DOHH2 (cell line): ENCODE measurements around the gene EPB41L1.

Source experiments
- H3F3A ChIP-seq: fragments of 200-600 bp; sonication (generic), shearing (Covaris generic); 2 replicates; pipeline ENCODE4 v1.6.0; 2016; ENCODE audit warnings: antibody characterized with exemption, mild to moderate bottlenecking; ENCODE audit not compliant: control insufficient read depth, insufficient read depth
- H3K27ac ChIP-seq: fragments of 200-600 bp; sonication (generic); 2 replicates; pipeline ENCODE4 v1.5.1; 2014; ENCODE audit warnings: low read depth, mild to moderate bottlenecking, low read length, moderate library complexity
- H3K27me3 ChIP-seq: fragments of 200-600 bp; sonication (generic); 2 replicates; pipeline ENCODE4 v1.6.1; 2014; ENCODE audit warnings: mild to moderate bottlenecking, low read length, mixed read lengths; ENCODE audit not compliant: control insufficient read depth
- H3K36me3 ChIP-seq: fragments of 200-600 bp; sonication (generic); 2 replicates; pipeline ENCODE4 v1.6.1; 2014; ENCODE audit warnings: mild to moderate bottlenecking, low read length, moderate library complexity, mixed read lengths; ENCODE audit not compliant: control insufficient read depth
- H3K4me1 ChIP-seq: fragments of 200-600 bp; sonication (generic); 2 replicates; pipeline ENCODE4 v1.6.1; 2014; ENCODE audit warnings: mild to moderate bottlenecking, low read length, mixed read lengths; ENCODE audit not compliant: control insufficient read depth
- H3K4me2 ChIP-seq: fragments of 200-600 bp; sonication (generic); 2 replicates; pipeline ENCODE4 v1.6.0; 2014; ENCODE audit warnings: mild to moderate bottlenecking, low read length, moderate library complexity
- H3K4me3 ChIP-seq: fragments of 200-600 bp; sonication (generic); 2 replicates; pipeline ENCODE4 v1.5.1; 2014; ENCODE audit warnings: mild to moderate bottlenecking, low read length, mixed read lengths
- H3K79me2 ChIP-seq: fragments of 200-600 bp; sonication (generic); 2 replicates; pipeline ENCODE4 v1.6.1; 2014; ENCODE audit warnings: mild to moderate bottlenecking, low read length, mixed read lengths; ENCODE audit not compliant: control insufficient read depth
- H3K9me2 ChIP-seq: fragments of 200-600 bp; sonication (generic); replicated peaks from 2 replicates; pipeline ENCODE4 v1.6.1; 2014; ENCODE audit warnings: mild to moderate bottlenecking, low read length, mixed read lengths; ENCODE audit not compliant: control insufficient read depth
- H3K9me3 ChIP-seq: fragments of 200-600 bp; sonication (generic); 2 replicates; pipeline ENCODE4 v1.6.1; 2014; ENCODE audit warnings: antibody characterized with exemption, low read length, mixed read lengths; ENCODE audit not compliant: control insufficient read depth, insufficient read depth
- H4K20me1 ChIP-seq: fragments of 200-600 bp; sonication (generic); 2 replicates; pipeline ENCODE4 v1.6.0; 2014; ENCODE audit warnings: low read depth, mild to moderate bottlenecking, antibody characterized with exemption, low read length, moderate library complexity; ENCODE audit not compliant: control insufficient read depth, insufficient read depth
- CTCF ChIP-seq: fragments of 200-600 bp; sonication (generic); IDR thresholded peaks from one replicate; pipeline ENCODE4 v1.5.1; 2014; ENCODE audit warnings: antibody characterized with exemption, mild to moderate bottlenecking, low read depth, low read length; ENCODE audit not compliant: poor library complexity, severe bottlenecking
- EZH2phosphoT487 ChIP-seq: fragments of 200-600 bp; sonication (generic); IDR thresholded peaks from 2 replicates; pipeline ENCODE4 v1.6.1; 2017; ENCODE audit warnings: borderline replicate concordance, mild to moderate bottlenecking, antibody characterized with exemption, low read length, moderate library complexity, mixed read lengths

The EPB41L1 gene

DNA sequence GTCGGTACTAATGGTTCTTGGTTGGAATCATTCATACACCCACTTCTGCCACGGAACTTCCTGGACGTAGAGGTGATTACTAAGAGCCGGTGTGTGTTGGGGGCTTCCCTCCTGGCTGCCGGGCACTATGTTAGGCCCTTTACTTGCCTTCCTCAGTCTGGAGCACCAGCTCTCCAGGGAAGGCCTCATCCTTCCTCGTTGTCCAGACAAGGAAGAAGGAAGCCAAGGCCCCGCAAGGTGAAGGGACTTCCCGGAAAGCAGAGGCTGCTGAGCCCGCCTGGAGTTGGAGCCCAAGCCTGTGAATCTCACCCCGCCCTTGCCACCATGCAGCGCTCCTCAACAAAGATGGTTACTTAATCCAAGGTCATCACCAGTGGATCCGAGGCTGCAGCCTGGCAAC, 107.9 kb downstream of the EPB41L1 start:
- TF ChIP-seq EZH2phosphoT487 (no peak), CTCF (no peak)
- no peaks in the 10 kb centered on the region for H3K9me3 ChIP-seq
- H3K36me3 ChIP-seq, result no peaks in the 10 kb centered on the region
- no peaks in the 10 kb centered on the region for H3K79me2 ChIP-seq
- H3F3A ChIP-seq, result no peaks in the 10 kb centered on the region
- H3K4me3 ChIP-seq, result no peak overlapping the region
- H3K4me1 ChIP-seq, result no peaks in the 10 kb centered on the region
- no peaks in the 10 kb centered on the region for H3K9me2 ChIP-seq
- no peak overlapping the region for H3K27ac ChIP-seq
- no peaks in the 10 kb centered on the region for H4K20me1 ChIP-seq
- no peak overlapping the region for H3K4me2 ChIP-seq
- H3K27me3 ChIP-seq, result no peaks in the 10 kb centered on the region

DNA sequence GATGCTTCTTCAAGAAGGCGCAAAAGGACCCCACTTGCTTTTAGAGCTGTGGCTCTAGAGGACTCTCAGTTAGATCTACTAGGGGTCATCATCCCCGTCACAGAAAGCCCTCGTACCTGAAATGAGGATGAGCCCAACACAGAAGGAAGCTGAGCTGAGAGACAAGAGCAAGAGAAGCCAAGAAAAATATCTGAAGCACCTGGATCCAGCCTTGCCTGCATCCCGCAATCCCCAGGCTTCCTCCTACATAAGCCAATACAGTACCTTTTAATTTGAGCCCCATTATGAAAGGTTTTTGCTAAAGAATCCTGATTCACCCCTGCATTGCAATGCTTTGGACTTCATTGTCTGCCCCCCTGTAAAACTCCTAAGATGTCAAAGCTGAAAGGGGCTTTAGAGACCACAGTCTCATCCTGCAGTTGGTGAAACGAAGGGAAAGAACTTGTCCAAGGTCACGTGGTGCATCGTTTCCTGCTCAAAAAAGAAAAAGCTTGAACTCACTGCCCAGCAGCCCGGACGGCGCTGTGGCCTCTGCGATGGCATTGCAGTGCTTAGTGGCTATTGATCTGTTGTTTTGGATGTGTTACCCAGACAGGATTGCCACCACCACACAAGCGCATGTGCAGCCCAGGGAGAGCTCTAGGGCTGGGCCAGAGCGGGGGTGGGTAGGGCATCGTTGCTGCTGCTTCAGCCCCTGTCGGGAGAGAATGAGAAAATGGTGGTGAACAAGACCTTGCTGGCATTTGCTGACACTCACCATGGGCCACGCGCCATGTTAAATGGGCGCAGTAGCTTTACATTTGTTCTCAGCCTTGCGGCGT, 110.1 kb downstream of the EPB41L1 start:
- Histone ChIP-seq H3K9me2 (no peaks in the 10 kb centered on the region), H3K9me3 (no peaks in the 10 kb centered on the region), H3K79me2 (no peaks in the 10 kb centered on the region), H3K4me2 (no peak overlapping the region), H3K27ac (no peak overlapping the region), H4K20me1 (no peaks in the 10 kb centered on the region), H3K4me3 (no peak overlapping the region), H3F3A (no peaks in the 10 kb centered on the region), H3K36me3 (no peaks in the 10 kb centered on the region), H3K27me3 (no peaks in the 10 kb centered on the region), H3K4me1 (no peaks in the 10 kb centered on the region)
- TF ChIP-seq EZH2phosphoT487 (no peak), CTCF (no peak)

DNA sequence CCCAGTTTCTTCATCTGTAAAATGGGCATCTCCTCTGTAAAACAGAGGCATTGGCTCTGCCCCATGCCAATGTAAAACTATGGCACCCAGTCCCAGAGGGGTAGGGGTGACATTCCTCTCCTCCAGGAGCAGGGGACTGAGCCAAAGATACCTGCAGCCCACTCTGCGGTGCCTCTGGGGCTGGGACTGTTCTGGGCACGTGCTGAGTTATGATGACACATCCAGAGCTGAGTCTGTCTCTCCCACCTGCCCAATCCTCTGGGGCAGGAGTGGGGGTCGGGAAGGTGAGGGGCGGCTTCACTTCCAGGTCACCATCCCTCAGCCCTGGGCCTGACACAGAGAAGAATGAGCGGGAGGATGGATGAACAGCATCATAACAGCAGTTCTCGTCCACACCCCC, 111.6 kb downstream of the EPB41L1 start:
- Histone ChIP-seq H3K9me3 (no peaks in the 10 kb centered on the region), H3K36me3 (no peaks in the 10 kb centered on the region), H3K4me1 (no peaks in the 10 kb centered on the region), H3F3A (no peaks in the 10 kb centered on the region), H3K79me2 (no peaks in the 10 kb centered on the region), H3K27ac (no peak overlapping the region), H4K20me1 (no peaks in the 10 kb centered on the region), H3K9me2 (no peaks in the 10 kb centered on the region), H3K27me3 (no peaks in the 10 kb centered on the region), H3K4me3 (no peak overlapping the region), H3K4me2 (no peak overlapping the region)
- TF ChIP-seq CTCF, result no peak
